Hepatocyte (in vitro differentiated cells): ENCODE measurements around the gene HPS5. TPM values are rescaled to one million over a fixed set of nuclear protein-coding genes. Genes with fewer than 3 reads are reported as not detected.
"Not testable (repeated sequence)": the region's sequence is repeated elsewhere in the genome, so short reads cannot be mapped to it uniquely, and the experiment has no call there.

Experiments
- DNase-seq: peaks from one replicate; pipeline ENCODE4 v3.0.0-alpha.2; 2016; ENCODE audit warnings: low spot score
- H2AFZ ChIP-seq: fragments of 200-600 bp; sonication (generic); 2 replicates; pipeline ENCODE4 v1.6.0; 2016; ENCODE audit warnings: antibody characterized with exemption, mild to moderate bottlenecking
- H3K27ac ChIP-seq: fragments of 200-600 bp; sonication (generic); 2 replicates; pipeline ENCODE4 v1.5.1; 2016; ENCODE audit warnings: mild to moderate bottlenecking
- H3K27me3 ChIP-seq: fragments of 200-600 bp; sonication (generic); 2 replicates; pipeline ENCODE4 v1.6.1; 2016
- H3K36me3 ChIP-seq: fragments of 200-600 bp; sonication (generic); replicated peaks from 2 replicates; pipeline ENCODE4 v1.5.1; 2016; ENCODE audit warnings: low read depth; ENCODE audit not compliant: insufficient read depth
- H3K4me1 ChIP-seq: fragments of 200-600 bp; sonication (generic); 2 replicates; pipeline ENCODE4 v1.5.1; 2016; ENCODE audit warnings: mild to moderate bottlenecking, moderate library complexity; ENCODE audit not compliant: insufficient read depth
- H3K4me2 ChIP-seq: fragments of 200-600 bp; sonication (generic); 2 replicates; pipeline ENCODE4 v1.6.0; 2016
- H3K4me3 ChIP-seq: fragments of 200-600 bp; sonication (generic); 2 replicates; pipeline ENCODE4 v1.5.1; 2016; ENCODE audit warnings: mild to moderate bottlenecking
- H3K79me2 ChIP-seq: fragments of 200-600 bp; sonication (generic); 2 replicates; pipeline ENCODE4 v1.6.0; 2017; ENCODE audit warnings: mild to moderate bottlenecking
- H3K9me2 ChIP-seq: fragments of 200-600 bp; sonication (generic); replicated peaks from 2 replicates; pipeline ENCODE4 v1.6.0; 2017; ENCODE audit warnings: mild to moderate bottlenecking; ENCODE audit not compliant: insufficient read depth
- H3K9me3 ChIP-seq: fragments of 200-600 bp; sonication (generic); 2 replicates; pipeline ENCODE4 v1.5.1; 2016; ENCODE audit warnings: low read depth, mild to moderate bottlenecking
- H4K20me1 ChIP-seq: fragments of 200-600 bp; sonication (generic); 2 replicates; pipeline ENCODE4 v1.6.0; 2016; ENCODE audit warnings: mild to moderate bottlenecking; ENCODE audit not compliant: insufficient read depth, poor library complexity, severe bottlenecking
- CTCF ChIP-seq: fragments of 200-600 bp; sonication (generic); IDR thresholded peaks from 2 replicates; pipeline ENCODE4 v1.5.1; 2016; ENCODE audit warnings: antibody characterized with exemption, mild to moderate bottlenecking; ENCODE audit not compliant: poor library complexity
- EZH2 ChIP-seq: fragments of 200-600 bp; sonication (generic); IDR thresholded peaks from 2 replicates; pipeline ENCODE4 v1.6.1; 2016; ENCODE audit warnings: antibody characterized with exemption, mild to moderate bottlenecking, borderline replicate concordance
- EZH2phosphoT487 ChIP-seq: fragments of 200-600 bp; sonication (generic); IDR thresholded peaks from one replicate; pipeline ENCODE4 v1.6.1; 2018; ENCODE audit warnings: antibody characterized with exemption, mild to moderate bottlenecking, low read depth, moderate library complexity; ENCODE audit not compliant: unreplicated experiment, severe bottlenecking
- WGBS: methylation state at CpG from one replicate; pipeline ENCODE4 v1.1.6; 2016; ENCODE audit warnings: low lambda C conversion rate; ENCODE audit errors: missing lambda C conversion rate; 5-methylcytosine and 5-hydroxymethylcytosine counted together
- polyA plus RNA-seq: library from polyadenylated mRNA; unstranded; fragments of >200 nt; fragmentation: Nextera tagmentation; extraction: Ambion mirVana; gene quantifications from 2 replicates; pipeline ENCODE4 v1.2.1, GENCODE V29; 2016
- total RNA-seq: library from RNA; depleted of rRNA; stranded (reverse); fragments of >200 nt; gene quantifications from 2 replicates; pipeline ENCODE4 v1.2.3, GENCODE V29; 2014

The HPS5 gene
- total and polyA plus RNA-seq, 2 experiments from 2014 or later, result 10.3 to 18.0 TPM

DNA sequence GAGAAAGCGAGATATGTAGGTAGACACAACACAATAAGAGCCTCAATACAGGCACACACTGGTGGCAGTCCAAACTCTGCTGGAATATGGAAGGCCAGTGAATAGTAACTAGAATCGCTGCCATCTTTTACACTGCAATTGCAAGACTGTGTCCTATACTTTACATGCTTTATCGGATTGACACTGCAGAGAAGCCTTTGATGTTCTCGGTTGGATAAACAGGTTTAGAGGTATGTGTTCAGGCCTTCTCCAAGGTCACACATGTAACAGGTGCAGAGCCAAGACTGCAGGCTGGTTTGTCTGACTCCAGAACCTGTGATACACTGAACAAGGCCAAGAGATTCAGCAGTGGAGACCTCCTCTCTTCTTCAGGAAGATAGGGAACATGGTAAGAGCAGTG lies 50.7 kb downstream of the HPS5 start:
- DNase-seq, result no peak
- Histone ChIP-seq H2AFZ (no peak overlapping the region), H3K36me3 (no peaks in the 10 kb centered on the region), H3K4me2 (no peak overlapping the region), H3K27me3 (no peaks in the 10 kb centered on the region), H4K20me1 (no peaks in the 10 kb centered on the region), H3K79me2 (no peaks in the 10 kb centered on the region), H3K27ac (no peak overlapping the region), H3K4me1 (no peaks in the 10 kb centered on the region), H3K9me2 (no peaks in the 10 kb centered on the region), H3K9me3 (no peaks in the 10 kb centered on the region), H3K4me3 (no peak overlapping the region)
- TF ChIP-seq EZH2phosphoT487 (no peak), EZH2 (no peak), CTCF (no peak)
- WGBS, result 82% methylated on average over 4 of the region's 4 CpGs

- no peak overlapping the region for H3K4me2 ChIP-seq
- no peaks in the 10 kb centered on the region for H3K9me3 ChIP-seq
- 80% methylated on average over 4 of the region's 4 CpGs for WGBS
- H3K9me2 ChIP-seq, result no peaks in the 10 kb centered on the region
- H3K36me3 ChIP-seq, result no peaks in the 10 kb centered on the region
- H3K79me2 ChIP-seq, result no peaks in the 10 kb centered on the region
- H3K4me1 ChIP-seq, result no peaks in the 10 kb centered on the region
- no peaks in the 10 kb centered on the region for H4K20me1 ChIP-seq
- H3K4me3 ChIP-seq, result no peak overlapping the region
- H3K27ac ChIP-seq, result no peak overlapping the region
- DNase-seq, result no peak
- no peaks in the 10 kb centered on the region for H3K27me3 ChIP-seq
- TF ChIP-seq EZH2 (no peak), CTCF (no peak), EZH2phosphoT487 (no peak)
- no peak overlapping the region for H2AFZ ChIP-seq
These were observed 51.8 kb downstream of the HPS5 start for GRCh38 chr11:18270102-18270501.

- H3K9me3 ChIP-seq, H3K79me2 ChIP-seq, DNase-seq, H3K9me2 ChIP-seq, H3K4me3 ChIP-seq, H3K27me3 ChIP-seq, H3K36me3 ChIP-seq, H3K4me1 ChIP-seq, H4K20me1 ChIP-seq, H3K27ac ChIP-seq, H2AFZ ChIP-seq, H3K4me2 ChIP-seq: not testable (repeated sequence)
- WGBS, result 100% methylated on average over 1 of the region's 5 CpGs
These were observed 52.7 kb downstream of the HPS5 start for GRCh38 chr11:18269252-18269651.

GRCh38 chr11:18267335-18268133 lies 54.4 kb downstream of the HPS5 start:
- H4K20me1 ChIP-seq, H3K79me2 ChIP-seq, H3K27ac ChIP-seq, H3K9me2 ChIP-seq, H2AFZ ChIP-seq, H3K4me3 ChIP-seq, H3K9me3 ChIP-seq, H3K4me2 ChIP-seq, H3K4me1 ChIP-seq, H3K36me3 ChIP-seq, DNase-seq, H3K27me3 ChIP-seq: not testable (repeated sequence)
- WGBS, result 78% methylated on average over 8 of the region's 10 CpGs
